WTC11 (cell line): ENCODE results near the gene MYH9. TPM values are rescaled to one million over a fixed set of nuclear protein-coding genes. Genes with fewer than 3 reads are reported as not detected.

ENCODE experiments used
- ATAC-seq: fragments of 200-7000 bp; cut with Tn5 transposase; 2 replicates; pipeline ENCODE4 v1.10.0; 2021; ENCODE audit warnings: mild to moderate bottlenecking, moderate library complexity
- CTCF ChIA-PET: fragments of 300-600 bp; sonication (Branson Sonifier 250); formaldehyde crosslinking; loops from one replicate; lab custom pipeline; 2021; ENCODE audit warnings: antibody characterized with exemption; lab: Charles Lee
- POLR2A ChIA-PET: fragments of 350-600 bp; sonication (Branson Sonifier 250); formaldehyde crosslinking; loops from one replicate; lab custom pipeline; 2021; ENCODE audit warnings: antibody characterized with exemption; lab: Charles Lee
- DNase-seq: peaks from one replicate; pipeline ENCODE4 v3.0.0; 2021; ENCODE audit warnings: low spot score
- H3K27ac Mint-ChIP-seq: 2 replicates; pipeline ENCODE4 v1.8.0; 2021; ENCODE audit warnings: mixed read lengths
- H3K27me3 Mint-ChIP-seq: 2 replicates; pipeline ENCODE4 v1.8.0; 2021; ENCODE audit warnings: low read depth, mild to moderate bottlenecking, moderate library complexity, mixed read lengths
- H3K36me3 Mint-ChIP-seq: 2 replicates; pipeline ENCODE4 v1.8.0; 2021; ENCODE audit warnings: mixed read lengths
- H3K4me1 Mint-ChIP-seq: 2 replicates; pipeline ENCODE4 v1.8.0; 2022; ENCODE audit warnings: mixed read lengths
- H3K4me3 Mint-ChIP-seq: 2 replicates; pipeline ENCODE4 v1.8.0; 2021; ENCODE audit warnings: mild to moderate bottlenecking, moderate library complexity, mixed read lengths
- H3K9me3 Mint-ChIP-seq: 2 replicates; pipeline ENCODE4 v1.8.0; 2021; ENCODE audit warnings: mixed read lengths
- CBFB ChIP-seq: sonication (generic); formaldehyde crosslinking; IDR thresholded peaks from 2 replicates; pipeline ENCODE4 v1.8.1; 2022; ENCODE audit warnings: mild to moderate bottlenecking, low read depth, missing genetic modification reagents
- GABPB1 ChIP-seq: sonication (generic); formaldehyde crosslinking; IDR thresholded peaks from 2 replicates; pipeline ENCODE4 v1.8.1; 2023; ENCODE audit warnings: mild to moderate bottlenecking, missing genetic modification reagents
- GRHL2 ChIP-seq: fragments of 250-450 bp; sonication (Bioruptor Pico); IDR thresholded peaks from 2 replicates; pipeline ENCODE4 v1.8.0; 2022; ENCODE audit warnings: mild to moderate bottlenecking, moderate library complexity; ENCODE audit not compliant: insufficient replicate concordance, severe bottlenecking
- JAZF1 ChIP-seq: fragments of 250-450 bp; sonication (Bioruptor Pico); IDR thresholded peaks from 2 replicates; pipeline ENCODE4 v1.9.0; 2021; ENCODE audit warnings: moderate library complexity, mild to moderate bottlenecking, inconsistent platforms
- MXD4 ChIP-seq: fragments of 250-450 bp; sonication (Bioruptor Pico); IDR thresholded peaks from 2 replicates; pipeline ENCODE4 v1.8.0; 2021; ENCODE audit warnings: mild to moderate bottlenecking, moderate library complexity, borderline replicate concordance
- OVOL2 ChIP-seq: fragments of 250-450 bp; sonication (Bioruptor Pico); IDR thresholded peaks from 2 replicates; pipeline ENCODE4 v1.9.0; 2021; ENCODE audit warnings: mild to moderate bottlenecking, borderline replicate concordance
- PRRX2 ChIP-seq: fragments of 250-450 bp; sonication (Bioruptor Pico); IDR thresholded peaks from 2 replicates; pipeline ENCODE4 v1.8.0; 2021; ENCODE audit warnings: mild to moderate bottlenecking
- SMAD3 ChIP-seq: sonication (generic); formaldehyde crosslinking; IDR thresholded peaks from 2 replicates; pipeline ENCODE4 v1.8.0; 2022; ENCODE audit warnings: missing genetic modification reagents, mild to moderate bottlenecking, borderline replicate concordance
- SOX15 ChIP-seq: fragments of 250-450 bp; sonication (Bioruptor Pico); IDR thresholded peaks from 2 replicates; pipeline ENCODE4 v1.9.0; 2021; ENCODE audit warnings: mild to moderate bottlenecking
- SP1 ChIP-seq: sonication (generic); formaldehyde crosslinking; conservative IDR thresholded peaks from 2 replicates; pipeline ENCODE4 v1.8.1; 2022; ENCODE audit warnings: missing genetic modification reagents
- TCF7 ChIP-seq: sonication (generic); formaldehyde crosslinking; IDR thresholded peaks from 2 replicates; pipeline ENCODE4 v1.8.0; 2022; ENCODE audit warnings: mild to moderate bottlenecking, low read depth, missing genetic modification reagents, moderate library complexity
- TEAD1 ChIP-seq: sonication (generic); formaldehyde crosslinking; IDR thresholded peaks from 2 replicates; pipeline ENCODE4 v1.8.0; 2022; ENCODE audit warnings: mild to moderate bottlenecking, missing genetic modification reagents
- TEAD4 ChIP-seq: sonication (generic); formaldehyde crosslinking; IDR thresholded peaks from 2 replicates; pipeline ENCODE4 v1.8.0; 2022; ENCODE audit warnings: mild to moderate bottlenecking, missing genetic modification reagents
- ZBTB21 ChIP-seq: sonication (generic); formaldehyde crosslinking; IDR thresholded peaks from 2 replicates; pipeline ENCODE4 v1.8.1; 2023; ENCODE audit warnings: mild to moderate bottlenecking, missing genetic modification reagents, borderline replicate concordance
- ZNF416 ChIP-seq: fragments of 250-450 bp; sonication (Bioruptor Pico); IDR thresholded peaks from 2 replicates; pipeline ENCODE4 v1.9.0; 2021; ENCODE audit warnings: mild to moderate bottlenecking, inconsistent platforms
- total RNA-seq: library from RNA; stranded (reverse); gene quantifications from 3 replicates; pipeline ENCODE4 v1.2.3, GENCODE V29; 2021
- TF ChIP-seq, protein P1 (sequence below): sonication (generic); formaldehyde crosslinking; IDR thresholded peaks from 2 replicates; pipeline ENCODE4 v1.8.0; 2022; ENCODE audit warnings: missing genetic modification reagents
- TF ChIP-seq, protein P2 (sequence below): sonication (generic); formaldehyde crosslinking; IDR thresholded peaks from 2 replicates; pipeline ENCODE4 v1.8.0; 2023; ENCODE audit warnings: missing genetic modification reagents
- TF ChIP-seq, protein P3 (sequence below): sonication (generic); formaldehyde crosslinking; IDR thresholded peaks from 2 replicates; pipeline ENCODE4 v1.8.1; 2023; ENCODE audit warnings: mild to moderate bottlenecking, missing genetic modification reagents, moderate library complexity
- TF ChIP-seq, protein P4 (sequence below): sonication (generic); formaldehyde crosslinking; IDR thresholded peaks from 2 replicates; pipeline ENCODE4 v1.8.0; 2023; ENCODE audit warnings: missing genetic modification reagents, mild to moderate bottlenecking, borderline replicate concordance
- TF ChIP-seq, protein P5 (sequence below): fragments of 250-450 bp; sonication (Bioruptor Pico); IDR thresholded peaks from 2 replicates; pipeline ENCODE4 v1.9.0; 2021; ENCODE audit warnings: mild to moderate bottlenecking, borderline replicate concordance

MYH9 gene
- total RNA-seq, 1 experiment from 2014 or later: 277 TPM

DNA sequence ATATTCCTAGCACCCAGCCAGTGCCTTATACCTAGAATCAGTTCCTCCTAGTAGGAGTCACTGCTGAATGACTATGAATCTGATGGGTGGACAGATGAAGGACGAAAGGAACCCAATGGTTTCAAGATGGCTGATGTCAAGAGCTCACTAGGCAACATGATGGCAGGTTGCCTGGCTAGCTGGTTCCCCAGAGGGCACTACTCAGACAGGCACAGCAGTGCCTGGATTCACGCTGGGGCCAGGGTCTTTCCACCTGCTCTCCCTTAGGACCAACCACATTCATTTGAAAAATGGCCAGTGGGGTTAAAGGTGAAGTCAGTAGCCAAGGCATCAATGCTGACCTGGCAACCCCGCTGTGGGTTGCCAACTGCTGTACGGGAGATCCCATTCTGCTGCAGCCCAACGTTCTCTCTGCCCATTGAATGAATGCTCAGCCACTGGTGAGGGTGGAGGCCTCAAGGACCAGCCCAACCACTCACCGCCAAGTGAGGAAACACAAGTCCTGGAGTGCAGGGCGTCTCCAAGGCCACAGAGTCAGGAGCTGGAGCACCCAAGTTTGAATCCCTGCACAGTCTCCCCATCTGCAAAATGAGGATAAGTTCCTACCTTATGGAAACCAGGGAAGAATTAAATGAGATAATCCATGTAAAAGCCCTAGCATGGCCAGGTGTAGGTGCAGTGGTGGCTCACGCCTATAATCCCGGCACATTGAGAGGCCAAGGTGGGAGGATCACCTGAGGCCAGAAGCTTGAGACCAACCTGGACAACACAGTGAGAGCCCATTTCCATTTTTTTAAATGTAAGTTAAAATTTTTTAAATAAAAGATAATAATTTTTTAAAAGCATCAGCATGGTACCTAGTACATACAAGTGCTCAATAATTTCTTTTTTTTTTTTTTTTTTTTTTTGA lies 12.4 kb downstream of the MYH9 start (continued):
- no peak for TF ChIP-seq SP1 (CRISPR knock-in tag)
- TF ChIP-seq, protein P1, sequence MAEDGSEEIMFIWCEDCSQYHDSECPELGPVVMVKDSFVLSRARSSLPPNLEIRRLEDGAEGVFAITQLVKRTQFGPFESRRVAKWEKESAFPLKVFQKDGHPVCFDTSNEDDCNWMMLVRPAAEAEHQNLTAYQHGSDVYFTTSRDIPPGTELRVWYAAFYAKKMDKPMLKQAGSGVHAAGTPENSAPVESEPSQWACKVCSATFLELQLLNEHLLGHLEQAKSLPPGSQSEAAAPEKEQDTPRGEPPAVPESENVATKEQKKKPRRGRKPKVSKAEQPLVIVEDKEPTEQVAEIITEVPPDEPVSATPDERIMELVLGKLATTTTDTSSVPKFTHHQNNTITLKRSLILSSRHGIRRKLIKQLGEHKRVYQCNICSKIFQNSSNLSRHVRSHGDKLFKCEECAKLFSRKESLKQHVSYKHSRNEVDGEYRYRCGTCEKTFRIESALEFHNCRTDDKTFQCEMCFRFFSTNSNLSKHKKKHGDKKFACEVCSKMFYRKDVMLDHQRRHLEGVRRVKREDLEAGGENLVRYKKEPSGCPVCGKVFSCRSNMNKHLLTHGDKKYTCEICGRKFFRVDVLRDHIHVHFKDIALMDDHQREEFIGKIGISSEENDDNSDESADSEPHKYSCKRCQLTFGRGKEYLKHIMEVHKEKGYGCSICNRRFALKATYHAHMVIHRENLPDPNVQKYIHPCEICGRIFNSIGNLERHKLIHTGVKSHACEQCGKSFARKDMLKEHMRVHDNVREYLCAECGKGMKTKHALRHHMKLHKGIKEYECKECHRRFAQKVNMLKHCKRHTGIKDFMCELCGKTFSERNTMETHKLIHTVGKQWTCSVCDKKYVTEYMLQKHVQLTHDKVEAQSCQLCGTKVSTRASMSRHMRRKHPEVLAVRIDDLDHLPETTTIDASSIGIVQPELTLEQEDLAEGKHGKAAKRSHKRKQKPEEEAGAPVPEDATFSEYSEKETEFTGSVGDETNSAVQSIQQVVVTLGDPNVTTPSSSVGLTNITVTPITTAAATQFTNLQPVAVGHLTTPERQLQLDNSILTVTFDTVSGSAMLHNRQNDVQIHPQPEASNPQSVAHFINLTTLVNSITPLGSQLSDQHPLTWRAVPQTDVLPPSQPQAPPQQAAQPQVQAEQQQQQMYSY (CRISPR knock-in tag): no peak
- TF ChIP-seq SOX15 (CRISPR knock-in tag): no peak
- no peak for TF ChIP-seq PRRX2 (CRISPR knock-in tag)
- TF ChIP-seq, all 79 proteins: peak for 0

DNA sequence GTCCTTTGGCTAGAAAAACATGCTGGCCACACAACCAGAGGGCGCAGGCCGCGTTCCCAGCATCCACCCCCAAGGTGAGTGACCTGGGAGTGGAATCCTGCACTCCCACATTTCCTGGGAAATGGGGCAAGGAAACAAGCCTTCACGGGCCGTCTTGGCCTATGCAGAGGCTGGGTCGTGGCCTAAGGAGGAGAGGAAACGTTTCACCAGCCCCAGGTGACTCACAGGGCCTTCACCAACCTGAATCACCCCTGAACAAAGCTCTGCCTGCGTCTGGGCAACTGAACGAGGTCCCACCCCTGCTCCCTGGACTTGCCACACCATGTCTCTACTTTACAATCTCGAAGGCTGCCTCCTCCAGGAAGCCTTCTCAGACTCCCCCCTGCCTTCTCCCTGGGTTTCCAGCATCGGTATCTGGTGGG lies 13.2 kb downstream of the MYH9 start:
- peak overlapping the region; percentile 93 for H3K27ac Mint-ChIP-seq

More for the DNA sequence above, 13.2 kb downstream of the MYH9 start:
- ATAC-seq (no peak), DNase-seq (no peak)
- ChIA-PET POLR2A (interaction anchor here (1.0 to 2.5 kb wide), 2 partner anchors 11 to 15 kb away, joined by 11 to 12 read pairs; no protein-coding TSS in a partner anchor), CTCF (no interaction called here)
- Mint-ChIP-seq H3K36me3 (peaks cover 17% of the 10 kb centered on the region), H3K27me3 (no peaks in the 10 kb centered on the region), H3K4me1 (peaks cover 86% of the 10 kb centered on the region), H3K9me3 (no peaks in the 10 kb centered on the region), H3K4me3 (no peak overlapping the region)
- no peak for TF ChIP-seq MXD4 (CRISPR knock-in tag)
- no peak for TF ChIP-seq ZNF416 (CRISPR knock-in tag)
- no peak for TF ChIP-seq SP1 (CRISPR knock-in tag)
- no peak for TF ChIP-seq PRRX2 (CRISPR knock-in tag)
- TF ChIP-seq, protein P2, sequence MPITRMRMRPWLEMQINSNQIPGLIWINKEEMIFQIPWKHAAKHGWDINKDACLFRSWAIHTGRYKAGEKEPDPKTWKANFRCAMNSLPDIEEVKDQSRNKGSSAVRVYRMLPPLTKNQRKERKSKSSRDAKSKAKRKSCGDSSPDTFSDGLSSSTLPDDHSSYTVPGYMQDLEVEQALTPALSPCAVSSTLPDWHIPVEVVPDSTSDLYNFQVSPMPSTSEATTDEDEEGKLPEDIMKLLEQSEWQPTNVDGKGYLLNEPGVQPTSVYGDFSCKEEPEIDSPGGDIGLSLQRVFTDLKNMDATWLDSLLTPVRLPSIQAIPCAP: no peak
- TF ChIP-seq CBFB (CRISPR knock-in tag): no peak
- TF ChIP-seq SMAD3 (CRISPR knock-in tag): no peak
- no peak for TF ChIP-seq JAZF1 (CRISPR knock-in tag)
- TF ChIP-seq TCF7: no peak
- TF ChIP-seq TEAD1 (CRISPR knock-in tag): no peak
- TF ChIP-seq TEAD4: no peak
- no peak for TF ChIP-seq OVOL2
- TF ChIP-seq, protein P3, sequence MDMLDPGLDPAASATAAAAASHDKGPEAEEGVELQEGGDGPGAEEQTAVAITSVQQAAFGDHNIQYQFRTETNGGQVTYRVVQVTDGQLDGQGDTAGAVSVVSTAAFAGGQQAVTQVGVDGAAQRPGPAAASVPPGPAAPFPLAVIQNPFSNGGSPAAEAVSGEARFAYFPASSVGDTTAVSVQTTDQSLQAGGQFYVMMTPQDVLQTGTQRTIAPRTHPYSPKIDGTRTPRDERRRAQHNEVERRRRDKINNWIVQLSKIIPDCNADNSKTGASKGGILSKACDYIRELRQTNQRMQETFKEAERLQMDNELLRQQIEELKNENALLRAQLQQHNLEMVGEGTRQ (CRISPR knock-in tag): no peak
- no peak for TF ChIP-seq GABPB1 (CRISPR knock-in tag)
- TF ChIP-seq GRHL2: no peak
- TF ChIP-seq, protein P4, sequence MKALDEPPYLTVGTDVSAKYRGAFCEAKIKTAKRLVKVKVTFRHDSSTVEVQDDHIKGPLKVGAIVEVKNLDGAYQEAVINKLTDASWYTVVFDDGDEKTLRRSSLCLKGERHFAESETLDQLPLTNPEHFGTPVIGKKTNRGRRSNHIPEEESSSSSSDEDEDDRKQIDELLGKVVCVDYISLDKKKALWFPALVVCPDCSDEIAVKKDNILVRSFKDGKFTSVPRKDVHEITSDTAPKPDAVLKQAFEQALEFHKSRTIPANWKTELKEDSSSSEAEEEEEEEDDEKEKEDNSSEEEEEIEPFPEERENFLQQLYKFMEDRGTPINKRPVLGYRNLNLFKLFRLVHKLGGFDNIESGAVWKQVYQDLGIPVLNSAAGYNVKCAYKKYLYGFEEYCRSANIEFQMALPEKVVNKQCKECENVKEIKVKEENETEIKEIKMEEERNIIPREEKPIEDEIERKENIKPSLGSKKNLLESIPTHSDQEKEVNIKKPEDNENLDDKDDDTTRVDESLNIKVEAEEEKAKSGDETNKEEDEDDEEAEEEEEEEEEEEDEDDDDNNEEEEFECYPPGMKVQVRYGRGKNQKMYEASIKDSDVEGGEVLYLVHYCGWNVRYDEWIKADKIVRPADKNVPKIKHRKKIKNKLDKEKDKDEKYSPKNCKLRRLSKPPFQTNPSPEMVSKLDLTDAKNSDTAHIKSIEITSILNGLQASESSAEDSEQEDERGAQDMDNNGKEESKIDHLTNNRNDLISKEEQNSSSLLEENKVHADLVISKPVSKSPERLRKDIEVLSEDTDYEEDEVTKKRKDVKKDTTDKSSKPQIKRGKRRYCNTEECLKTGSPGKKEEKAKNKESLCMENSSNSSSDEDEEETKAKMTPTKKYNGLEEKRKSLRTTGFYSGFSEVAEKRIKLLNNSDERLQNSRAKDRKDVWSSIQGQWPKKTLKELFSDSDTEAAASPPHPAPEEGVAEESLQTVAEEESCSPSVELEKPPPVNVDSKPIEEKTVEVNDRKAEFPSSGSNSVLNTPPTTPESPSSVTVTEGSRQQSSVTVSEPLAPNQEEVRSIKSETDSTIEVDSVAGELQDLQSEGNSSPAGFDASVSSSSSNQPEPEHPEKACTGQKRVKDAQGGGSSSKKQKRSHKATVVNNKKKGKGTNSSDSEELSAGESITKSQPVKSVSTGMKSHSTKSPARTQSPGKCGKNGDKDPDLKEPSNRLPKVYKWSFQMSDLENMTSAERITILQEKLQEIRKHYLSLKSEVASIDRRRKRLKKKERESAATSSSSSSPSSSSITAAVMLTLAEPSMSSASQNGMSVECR (CRISPR knock-in tag): no peak
- TF ChIP-seq, protein P5, sequence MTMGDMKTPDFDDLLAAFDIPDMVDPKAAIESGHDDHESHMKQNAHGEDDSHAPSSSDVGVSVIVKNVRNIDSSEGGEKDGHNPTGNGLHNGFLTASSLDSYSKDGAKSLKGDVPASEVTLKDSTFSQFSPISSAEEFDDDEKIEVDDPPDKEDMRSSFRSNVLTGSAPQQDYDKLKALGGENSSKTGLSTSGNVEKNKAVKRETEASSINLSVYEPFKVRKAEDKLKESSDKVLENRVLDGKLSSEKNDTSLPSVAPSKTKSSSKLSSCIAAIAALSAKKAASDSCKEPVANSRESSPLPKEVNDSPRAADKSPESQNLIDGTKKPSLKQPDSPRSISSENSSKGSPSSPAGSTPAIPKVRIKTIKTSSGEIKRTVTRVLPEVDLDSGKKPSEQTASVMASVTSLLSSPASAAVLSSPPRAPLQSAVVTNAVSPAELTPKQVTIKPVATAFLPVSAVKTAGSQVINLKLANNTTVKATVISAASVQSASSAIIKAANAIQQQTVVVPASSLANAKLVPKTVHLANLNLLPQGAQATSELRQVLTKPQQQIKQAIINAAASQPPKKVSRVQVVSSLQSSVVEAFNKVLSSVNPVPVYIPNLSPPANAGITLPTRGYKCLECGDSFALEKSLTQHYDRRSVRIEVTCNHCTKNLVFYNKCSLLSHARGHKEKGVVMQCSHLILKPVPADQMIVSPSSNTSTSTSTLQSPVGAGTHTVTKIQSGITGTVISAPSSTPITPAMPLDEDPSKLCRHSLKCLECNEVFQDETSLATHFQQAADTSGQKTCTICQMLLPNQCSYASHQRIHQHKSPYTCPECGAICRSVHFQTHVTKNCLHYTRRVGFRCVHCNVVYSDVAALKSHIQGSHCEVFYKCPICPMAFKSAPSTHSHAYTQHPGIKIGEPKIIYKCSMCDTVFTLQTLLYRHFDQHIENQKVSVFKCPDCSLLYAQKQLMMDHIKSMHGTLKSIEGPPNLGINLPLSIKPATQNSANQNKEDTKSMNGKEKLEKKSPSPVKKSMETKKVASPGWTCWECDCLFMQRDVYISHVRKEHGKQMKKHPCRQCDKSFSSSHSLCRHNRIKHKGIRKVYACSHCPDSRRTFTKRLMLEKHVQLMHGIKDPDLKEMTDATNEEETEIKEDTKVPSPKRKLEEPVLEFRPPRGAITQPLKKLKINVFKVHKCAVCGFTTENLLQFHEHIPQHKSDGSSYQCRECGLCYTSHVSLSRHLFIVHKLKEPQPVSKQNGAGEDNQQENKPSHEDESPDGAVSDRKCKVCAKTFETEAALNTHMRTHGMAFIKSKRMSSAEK (CRISPR knock-in tag): no peak
- no peak for TF ChIP-seq ZBTB21
